H1 (cell line): ENCODE data around the gene SLX4.

Experiments used
- ATF3 ChIP-seq: IDR thresholded peaks from 2 replicates; pipeline ENCODE4 v1.6.1; 2011; ENCODE audit warnings: low read depth, mild to moderate bottlenecking, low read length; ENCODE audit not compliant: insufficient read depth
- CHD1 ChIP-seq: IDR thresholded peaks from 2 replicates; pipeline ENCODE4 v1.6.1; 2012; ENCODE audit warnings: low read depth, low read length, improper control_type of control experiment
- EP300 ChIP-seq, 2 experiments: IDR thresholded peaks; 1 replicate in 1 of 2; 2 replicates in 1 of 2; pipeline ENCODE4 v1.6.1; 2011 to 2012; ENCODE audit warnings: low read depth in 2 of 2, low read length in 2 of 2, mild to moderate bottlenecking in 2 of 2, borderline replicate concordance in 1 of 2, inconsistent platforms in 1 of 2, moderate library complexity in 1 of 2
- KDM5A ChIP-seq: fragments of 200-600 bp; IDR thresholded peaks from 2 replicates; pipeline ENCODE4 v1.7.1; 2012; ENCODE audit warnings: mild to moderate bottlenecking, low read length, inconsistent platforms, mixed read lengths
- SIN3A ChIP-seq, 2 experiments: IDR thresholded peaks in 1 of 2; conservative IDR thresholded peaks in 1 of 2; 2 replicates each; pipeline ENCODE4 v1.6.1; 2011 to 2012; ENCODE audit warnings: low read length in 2 of 2, improper control_type of control experiment in 1 of 2, low read depth in 1 of 2, mild to moderate bottlenecking in 1 of 2
- TAF1 ChIP-seq: IDR thresholded peaks from 2 replicates; pipeline ENCODE4 v1.6.1; 2011; ENCODE audit warnings: mild to moderate bottlenecking, low read depth, low read length
- TF ChIP-seq, protein P1 (sequence below), 3 experiments: IDR thresholded peaks; 1 replicate in 2 of 3; 2 replicates in 1 of 3; pipeline versions ENCODE4 v1.5.1 to v1.6.1; 2011; ENCODE audit warnings: low read length in 3 of 3, mild to moderate bottlenecking in 3 of 3, inconsistent platforms in 2 of 3, low read depth in 1 of 3, moderate library complexity in 1 of 3; ENCODE audit not compliant: insufficient read depth in 1 of 3; ENCODE audit errors: control extremely low read depth in 1 of 3

- TF ChIP-seq, protein P1, sequence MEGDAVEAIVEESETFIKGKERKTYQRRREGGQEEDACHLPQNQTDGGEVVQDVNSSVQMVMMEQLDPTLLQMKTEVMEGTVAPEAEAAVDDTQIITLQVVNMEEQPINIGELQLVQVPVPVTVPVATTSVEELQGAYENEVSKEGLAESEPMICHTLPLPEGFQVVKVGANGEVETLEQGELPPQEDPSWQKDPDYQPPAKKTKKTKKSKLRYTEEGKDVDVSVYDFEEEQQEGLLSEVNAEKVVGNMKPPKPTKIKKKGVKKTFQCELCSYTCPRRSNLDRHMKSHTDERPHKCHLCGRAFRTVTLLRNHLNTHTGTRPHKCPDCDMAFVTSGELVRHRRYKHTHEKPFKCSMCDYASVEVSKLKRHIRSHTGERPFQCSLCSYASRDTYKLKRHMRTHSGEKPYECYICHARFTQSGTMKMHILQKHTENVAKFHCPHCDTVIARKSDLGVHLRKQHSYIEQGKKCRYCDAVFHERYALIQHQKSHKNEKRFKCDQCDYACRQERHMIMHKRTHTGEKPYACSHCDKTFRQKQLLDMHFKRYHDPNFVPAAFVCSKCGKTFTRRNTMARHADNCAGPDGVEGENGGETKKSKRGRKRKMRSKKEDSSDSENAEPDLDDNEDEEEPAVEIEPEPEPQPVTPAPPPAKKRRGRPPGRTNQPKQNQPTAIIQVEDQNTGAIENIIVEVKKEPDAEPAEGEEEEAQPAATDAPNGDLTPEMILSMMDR (IDR thresholded peaks at IDR 0.05; ENCODE audit: control extremely low read depth in 1 of 3, insufficient read depth in 1 of 3, low read depth in 1 of 3, low read length in 3 of 3), result no peak
- TF ChIP-seq KDM5A (no peak), EP300 (IDR thresholded peaks at IDR 0.05; ENCODE audit: borderline replicate concordance in 1 of 2, low read depth in 2 of 2, low read length in 2 of 2) (no peak), SIN3A (conservative IDR thresholded peaks at IDR 0.05 in 1 of 2, IDR thresholded peaks at IDR 0.05 in 1 of 2; ENCODE audit: low read depth in 1 of 2, low read length in 2 of 2) (no peak), CHD1 (no peak), TAF1 (no peak), ATF3 (no peak)
Observed at GRCh38 chr16:3561626-3562025, 49.8 kb downstream of the SLX4 start.
